ENCODE measurements around the gene KCNK10.

GRCh38 chr14:88194531-88194930 is 128.5 kb downstream of the KCNK10 start:
- TF ChIP-seq POLR2A (IDR thresholded peaks at IDR 0.05): no peak
- TF ChIP-seq CTCF (IDR thresholded peaks at IDR 0.05): no peak
